Peyer's patch (tissue), 4 donors: ENCODE results near the gene ZFR2. TPM values are rescaled to one million over a fixed set of nuclear protein-coding genes. Genes with fewer than 3 reads are reported as not detected.

Source experiments
- DNase-seq, 3 donors: peaks; one replicate each; pipeline ENCODE4 v3.0.0-alpha.2; 2017 to 2019
- H3K27ac ChIP-seq, 4 donors: fragments of 200-600 bp; sonication (generic); one replicate each; pipeline ENCODE4 v1.5.1; 2016 to 2019
- H3K27me3 ChIP-seq, 2 donors: fragments of 200-600 bp; sonication (generic); one replicate each; pipeline ENCODE4 v1.5.1; 2019
- H3K36me3 ChIP-seq, 3 donors: fragments of 200-600 bp; sonication (generic); one replicate each; pipeline ENCODE4 v1.5.1; 2016 to 2019
- H3K4me1 ChIP-seq, 4 donors: fragments of 200-600 bp; sonication (generic); one replicate each; pipeline ENCODE4 v1.5.1; 2016 to 2019
- H3K4me3 ChIP-seq, 4 donors: fragments of 200-600 bp; sonication (generic); 1 replicate in 3 of 4; 2 replicates in 1 of 4; pipeline ENCODE4 v1.5.1; 2016 to 2019; ENCODE audit warnings: mild to moderate bottlenecking in 1 of 4
- H3K9me3 ChIP-seq, 4 donors: fragments of 200-600 bp; sonication (generic); one replicate each; pipeline ENCODE4 v1.5.1; 2016 to 2019; ENCODE audit warnings: mild to moderate bottlenecking in 1 of 4
- CTCF ChIP-seq, 6 experiments: fragments of 450-650 bp in 4 of 6; fragments of 200-600 bp in 2 of 6; sonication (generic) in 1 of 6; IDR thresholded peaks; one replicate each; pipeline ENCODE4 v1.5.1; 2017 to 2019; ENCODE audit warnings: antibody characterized with exemption in 6 of 6, mild to moderate bottlenecking in 3 of 6, moderate library complexity in 1 of 6
- POLR2A ChIP-seq, 2 donors: fragments of 450-650 bp; IDR thresholded peaks; one replicate each; pipeline ENCODE4 v1.5.1; 2017; ENCODE audit warnings: antibody characterized with exemption in 2 of 2, mild to moderate bottlenecking in 2 of 2, moderate library complexity in 2 of 2
- total RNA-seq, 4 donors: library from RNA; depleted of rRNA; stranded (reverse); fragments of >200 nt; gene quantifications; one replicate each; pipeline ENCODE4 v1.1.0, GENCODE V29; 2016

ZFR2 gene
- total RNA-seq, 4 donors from 2014 or later: not detected

GRCh38 chr19:3830621-3831589 lies 37.9 kb downstream of the ZFR2 start:
- Histone ChIP-seq H3K9me3 (no peaks in the 10 kb centered on the region), H3K36me3 (no peaks in the 10 kb centered on the region), H3K27ac (no peak overlapping the region), H3K4me3 (no peak overlapping the region), H3K4me1 (no peaks in the 10 kb centered on the region), H3K27me3 (no peaks in the 10 kb centered on the region)
- no peak for DNase-seq
- TF ChIP-seq CTCF (IDR thresholded peaks at IDR 0.05) (no peak), POLR2A (IDR thresholded peaks at IDR 0.05) (no peak)

DNA sequence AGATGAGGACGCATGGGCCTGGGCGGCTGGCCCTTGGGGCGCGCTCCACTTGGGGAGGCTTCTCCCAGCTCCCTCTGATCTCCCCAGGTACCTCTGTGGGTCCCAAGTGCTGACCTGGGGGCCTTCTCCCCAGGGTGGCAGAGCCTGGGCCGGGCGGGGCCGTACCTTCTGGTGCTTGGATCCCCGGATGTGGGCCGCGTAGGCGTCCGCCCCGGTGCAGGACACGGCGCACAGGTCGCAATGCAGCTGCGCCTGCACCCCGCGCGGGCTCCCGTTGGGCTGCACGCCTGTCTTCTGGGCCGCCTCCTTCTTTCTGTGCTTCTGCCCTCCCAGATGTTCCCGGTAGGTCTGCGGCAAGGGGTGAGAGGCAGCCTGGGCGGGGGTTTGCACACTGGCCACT lies 41.5 kb downstream of the ZFR2 start:
- H3K36me3 ChIP-seq: no peaks in the 10 kb centered on the region
- H3K4me1 ChIP-seq: no peaks in the 10 kb centered on the region
- H3K4me3 ChIP-seq: no peak overlapping the region
- no peaks in the 10 kb centered on the region for H3K9me3 ChIP-seq
- no peak for TF ChIP-seq CTCF (IDR thresholded peaks at IDR 0.05)
- TF ChIP-seq POLR2A (IDR thresholded peaks at IDR 0.05): no peak
- H3K27me3 ChIP-seq: no peaks in the 10 kb centered on the region
- no peak overlapping the region for H3K27ac ChIP-seq
- DNase-seq: no peak

DNA sequence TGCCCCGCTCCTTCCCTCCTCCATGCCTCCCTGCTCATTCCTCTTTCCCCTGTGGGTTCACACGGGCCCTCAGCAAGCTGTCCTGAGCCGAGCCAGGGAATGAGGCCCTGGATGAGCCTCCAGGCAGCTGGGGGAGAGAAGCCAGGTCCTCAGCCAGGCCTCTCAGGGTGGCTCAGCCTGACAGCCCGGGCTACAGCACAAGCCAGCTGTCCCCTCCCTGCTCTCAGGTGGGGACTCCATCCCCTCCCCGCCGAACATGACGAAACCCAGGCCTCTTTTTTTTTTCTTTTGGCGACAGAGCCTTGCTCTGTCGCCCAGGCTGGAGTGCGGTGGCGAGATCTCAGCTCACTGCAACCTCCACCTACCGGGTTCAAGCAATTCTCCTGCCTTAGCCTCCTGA lies 42.7 kb downstream of the ZFR2 start:
- H3K27me3 ChIP-seq: no peaks in the 10 kb centered on the region

DNA sequence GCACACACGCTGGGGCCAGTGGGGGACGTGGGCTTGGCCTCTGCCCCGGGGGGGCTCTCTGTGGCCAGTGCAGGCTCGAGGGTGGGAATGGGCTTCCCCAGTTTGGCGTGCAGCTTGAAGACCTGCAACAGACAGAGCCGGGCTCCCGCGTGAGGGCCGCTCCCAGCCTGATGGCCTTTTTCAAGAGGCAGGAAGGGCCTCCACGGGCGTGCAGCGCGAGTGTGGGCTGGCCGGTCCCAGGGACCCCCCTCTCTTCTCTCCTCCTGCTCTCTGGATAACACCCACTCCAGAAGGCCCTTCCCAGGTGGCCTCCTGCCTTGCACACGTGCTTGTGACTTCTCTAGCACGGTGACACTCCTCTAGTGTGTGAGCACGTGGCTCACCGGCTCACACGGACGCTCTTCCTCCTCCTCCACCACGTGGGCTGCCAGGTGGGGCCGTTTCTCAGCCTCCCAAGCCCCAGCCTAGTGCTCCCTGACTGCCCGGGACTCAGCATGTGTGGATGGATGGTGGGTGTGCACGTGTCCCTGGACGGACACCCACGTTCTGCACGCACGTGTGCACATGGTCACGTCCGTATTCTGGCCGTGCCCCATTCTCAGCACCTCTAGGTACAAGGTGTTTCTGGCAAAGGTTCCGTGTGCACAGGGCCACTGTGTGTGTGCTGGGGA lies 43.4 kb downstream of the ZFR2 start:
- DNase-seq: no peak
- H3K4me3 ChIP-seq: no peak overlapping the region
- H3K9me3 ChIP-seq: no peaks in the 10 kb centered on the region
- TF ChIP-seq POLR2A (IDR thresholded peaks at IDR 0.05) (no peak), CTCF (IDR thresholded peaks at IDR 0.05) (no peak)
- no peaks in the 10 kb centered on the region for H3K36me3 ChIP-seq
- H3K27ac ChIP-seq: no peak overlapping the region
- H3K27me3 ChIP-seq: no peaks in the 10 kb centered on the region
- peaks cover 0 to 6% (median 0%) of the 10 kb centered on the region in 4 donors for H3K4me1 ChIP-seq

More for the DNA sequence above, 42.7 kb downstream of the ZFR2 start:
- no peak overlapping the region for H3K27ac ChIP-seq
- no peak overlapping the region for H3K4me3 ChIP-seq
- H3K36me3 ChIP-seq: no peaks in the 10 kb centered on the region
- no peak for DNase-seq
- peaks cover 0 to 6% (median 0%) of the 10 kb centered on the region in 4 donors for H3K4me1 ChIP-seq
- TF ChIP-seq CTCF (IDR thresholded peaks at IDR 0.05) (no peak), POLR2A (IDR thresholded peaks at IDR 0.05) (no peak)
- no peaks in the 10 kb centered on the region for H3K9me3 ChIP-seq

GRCh38 chr19:3823350-3823713 lies 45.5 kb downstream of the ZFR2 start:
- TF ChIP-seq CTCF (IDR thresholded peaks at IDR 0.05): no peak
- TF ChIP-seq POLR2A (IDR thresholded peaks at IDR 0.05): no peak
- Histone ChIP-seq H3K27ac (no peak overlapping the region), H3K4me3 (no peak overlapping the region), H3K27me3 (no peaks in the 10 kb centered on the region), H3K36me3 (no peaks in the 10 kb centered on the region), H3K9me3 (no peaks in the 10 kb centered on the region), H3K4me1 (peaks cover 0 to 6% (median 0%) of the 10 kb centered on the region in 4 donors)
- DNase-seq: no peak
